Stomach (tissue), 9 donors: ENCODE data around the gene SERTAD3. TPM values are rescaled to one million over a fixed set of nuclear protein-coding genes. Genes with fewer than 3 reads are reported as not detected.
A peak's percentile ranks its signal among the peaks of the same experiment; 100 is the strongest.
"Not testable (repeated sequence)": the region's sequence is repeated elsewhere in the genome, so short reads cannot be mapped to it uniquely, and the experiment has no call there.

ENCODE experiments used
- DNase-seq, 2 donors: peaks; one replicate each; pipeline versions ENCODE4 v3.0.0 to v3.0.0-alpha.2; 2013 to 2019
- H3K27ac ChIP-seq, 5 donors: fragments of 200-600 bp in 4 of 5; sonication (generic) in 4 of 5; one replicate each; pipeline ENCODE4 v1.5.1; 2013 to 2019; ENCODE audit warnings: mild to moderate bottlenecking in 1 of 5, moderate library complexity in 1 of 5
- H3K27me3 ChIP-seq, 3 donors: fragments of 200-600 bp; sonication (generic); one replicate each; pipeline ENCODE4 v1.5.1; 2017 to 2019; ENCODE audit warnings: mixed run types in 1 of 3
- H3K36me3 ChIP-seq, 4 donors: fragments of 200-600 bp; sonication (generic); 1 replicate in 3 of 4; 2 replicates in 1 of 4; pipeline ENCODE4 v1.5.1; 2016 to 2019
- H3K4me1 ChIP-seq, 4 donors: fragments of 200-600 bp; sonication (generic); one replicate each; pipeline ENCODE4 v1.5.1; 2016 to 2019
- H3K4me3 ChIP-seq, 4 donors: fragments of 200-600 bp; sonication (generic) in 3 of 4; one replicate each; pipeline ENCODE4 v1.5.1; 2016 to 2019; ENCODE audit warnings: mild to moderate bottlenecking in 1 of 4
- H3K9me3 ChIP-seq, 4 donors: fragments of 200-600 bp; sonication (generic); one replicate each; pipeline ENCODE4 v1.5.1; 2016 to 2019
- CTCF ChIP-seq, 7 experiments: fragments of 450-650 bp in 4 of 7; fragments of 200-600 bp in 3 of 7; sonication (generic) in 3 of 7; IDR thresholded peaks; one replicate each; pipeline ENCODE4 v1.5.1; 2016 to 2019; ENCODE audit warnings: antibody characterized with exemption in 7 of 7, control low read depth in 2 of 7, mild to moderate bottlenecking in 1 of 7
- EP300 ChIP-seq: sonication (generic); formaldehyde crosslinking; IDR thresholded peaks from one replicate; pipeline ENCODE4 v1.6.1; 2017; ENCODE audit warnings: antibody characterized with exemption
- POLR2A ChIP-seq, 4 donors: fragments of 450-650 bp; IDR thresholded peaks; one replicate each; pipeline ENCODE4 v1.6.1; 2016; ENCODE audit warnings: antibody characterized with exemption in 4 of 4, control low read depth in 2 of 4, mild to moderate bottlenecking in 1 of 4, moderate library complexity in 1 of 4
- POLR2AphosphoS5 ChIP-seq, 3 donors: sonication (generic); formaldehyde crosslinking; IDR thresholded peaks; one replicate each; pipeline ENCODE4 v1.6.1; 2016; ENCODE audit warnings: antibody characterized with exemption in 3 of 3
- WGBS, 5 donors: extraction: QIAGEN DNeasy Blood & Tissue Kit in 3 of 5; methylation state at CpG; one replicate each; pipeline versions ENCODE4 v1.1.5 to v1.1.7; 2013 to 2018; 5-methylcytosine and 5-hydroxymethylcytosine counted together
- intact Hi-C: fragments of 100-400 bp; cut with DNase I; formaldehyde crosslinking; loops from one replicate; pipeline ENCODE4 v1.15.1; 2023; ENCODE audit warnings: low total_unique reads
- polyA plus RNA-seq, 3 donors: library from polyadenylated mRNA; stranded (reverse); fragments of 200-250 nt; gene quantifications; one replicate each; pipeline ENCODE4 v1.2.3, GENCODE V29; 2013
- total RNA-seq, 5 donors: library from RNA; depleted of rRNA; stranded (reverse); fragments of >200 nt; gene quantifications; one replicate each; pipeline versions ENCODE4 v1.1.0 to v1.2.3, GENCODE V29; 2014 to 2016
- donor health status: healthy with polysubstance abuse.
- donor health status: Bipolar disorder and iron deficiency.
- donor health status: healthy.

Gene SERTAD3
- total and polyA plus RNA-seq, 8 donors, result 6.2 to 41.4 (median 27.7) TPM

GRCh38 chr19:40457048-40457447 lies 12.9 kb upstream of the SERTAD3 start:
- Histone ChIP-seq H3K4me3 (no peak overlapping the region), H3K36me3 (peaks cover 9 to 60% (median 48%) of the 10 kb centered on the region in 4 donors), H3K27me3 (no peaks in the 10 kb centered on the region), H3K27ac (no peak overlapping the region), H3K4me1 (peaks cover 7 to 24% (median 14%) of the 10 kb centered on the region in 4 donors), H3K9me3 (no peaks in the 10 kb centered on the region)
- TF ChIP-seq CTCF (IDR thresholded peaks at IDR 0.05), result no peak
- WGBS, 5 donors, result 86 to 93% (median 91%) methylated on average over 5 of the region's 5 CpGs
- intact Hi-C loops, result no loop called here
- DNase-seq, result no peak

DNA sequence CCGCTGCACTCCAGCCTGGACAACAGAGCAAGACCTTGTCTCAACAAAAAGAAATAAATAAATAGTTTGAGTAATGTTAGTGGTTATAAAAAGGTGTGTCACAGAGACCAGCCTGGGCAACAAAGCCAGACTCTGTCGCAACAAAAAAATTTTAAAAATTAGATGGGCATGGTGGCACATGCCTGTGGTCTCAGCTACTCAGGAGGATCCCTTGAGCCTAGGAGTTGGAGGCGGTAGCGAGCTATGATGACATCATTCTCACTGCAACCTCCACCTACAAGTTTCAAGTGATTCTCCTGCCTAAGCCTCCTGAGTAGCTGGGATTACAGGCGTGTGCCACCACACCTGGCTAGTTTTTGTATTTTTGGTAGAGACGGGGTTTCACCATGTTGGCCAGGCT lies 9.8 kb upstream of the SERTAD3 start:
- H3K9me3 ChIP-seq, H3K4me3 ChIP-seq, DNase-seq, H3K4me1 ChIP-seq, H3K27ac ChIP-seq, intact Hi-C loops, H3K27me3 ChIP-seq: not testable (repeated sequence)
- 86 to 98% (median 96%) methylated on average over 6 of the region's 6 CpGs for WGBS, 5 donors
- peaks cover 16 to 82% (median 67%) of the 10 kb centered on the region in 4 donors for H3K36me3 ChIP-seq

DNA sequence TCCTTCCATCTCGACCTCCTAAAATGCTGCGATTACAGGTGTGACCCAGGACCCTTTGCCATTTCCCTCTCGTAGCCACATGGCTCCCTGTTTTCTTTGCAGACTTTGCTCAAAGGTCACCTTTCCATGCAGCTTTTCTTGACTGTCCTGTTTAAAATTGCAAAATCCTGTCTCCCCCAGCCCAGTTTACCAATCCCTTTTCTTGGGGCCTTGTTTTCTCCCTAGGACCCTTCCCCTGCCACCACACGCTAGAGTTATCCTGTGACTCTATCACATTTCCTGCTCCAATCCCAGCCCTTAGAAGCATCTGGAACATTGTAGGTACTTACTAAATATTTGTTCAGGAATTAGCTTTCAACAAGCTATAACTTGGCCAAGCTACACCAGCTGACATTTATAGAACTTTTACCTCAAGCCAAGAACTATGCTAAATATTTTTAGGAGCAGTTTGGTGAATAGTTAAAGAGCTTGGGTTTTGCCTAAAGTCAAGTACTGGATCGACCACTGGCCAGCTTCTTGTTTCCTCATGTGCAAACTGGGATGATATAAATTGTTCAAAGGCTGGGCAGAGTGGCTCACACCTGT lies 9.1 kb upstream of the SERTAD3 start:
- intact Hi-C loops, result no loop called here
- H3K27me3 ChIP-seq, result no peaks in the 10 kb centered on the region
- peaks cover 15 to 82% (median 67%) of the 10 kb centered on the region in 4 donors for H3K36me3 ChIP-seq
- TF ChIP-seq POLR2A (IDR thresholded peaks at IDR 0.05), result no peak
- TF ChIP-seq EP300, result no peak
- TF ChIP-seq POLR2AphosphoS5 (IDR thresholded peaks at IDR 0.05), result no peak
- TF ChIP-seq CTCF (IDR thresholded peaks at IDR 0.05), result no peak
- peak overlapping the region in 1 of 5 donors; percentile 18 for H3K27ac ChIP-seq
- no peak overlapping the region for H3K4me3 ChIP-seq
- peaks cover 0 to 6% (median 3%) of the 10 kb centered on the region in 4 donors for H3K4me1 ChIP-seq
- no peak for DNase-seq
- WGBS, 5 donors, result 40 to 66% (median 60%) methylated on average over 5 of the region's 5 CpGs
- no peaks in the 10 kb centered on the region for H3K9me3 ChIP-seq

GRCh38 chr19:40452016-40452415 lies 7.9 kb upstream of the SERTAD3 start:
- peaks cover 0 to 6% (median 3%) of the 10 kb centered on the region in 4 donors for H3K4me1 ChIP-seq
- peaks cover 16 to 82% (median 67%) of the 10 kb centered on the region in 4 donors for H3K36me3 ChIP-seq
- no peak overlapping the region for H3K27ac ChIP-seq
- H3K9me3 ChIP-seq, result no peaks in the 10 kb centered on the region
- H3K27me3 ChIP-seq, result no peaks in the 10 kb centered on the region
- intact Hi-C loops, result no loop called here
- no peak for DNase-seq
- 60 to 70% (median 67%) methylated on average over 5 of the region's 5 CpGs for WGBS, 5 donors
- no peak for TF ChIP-seq POLR2A (IDR thresholded peaks at IDR 0.05)
- no peak for TF ChIP-seq CTCF (IDR thresholded peaks at IDR 0.05)
- TF ChIP-seq EP300, result no peak
- TF ChIP-seq POLR2AphosphoS5 (IDR thresholded peaks at IDR 0.05), result no peak
- no peak overlapping the region for H3K4me3 ChIP-seq

GRCh38 chr19:40450664-40451063 lies 6.5 kb upstream of the SERTAD3 start:
- H3K9me3 ChIP-seq, result no peaks in the 10 kb centered on the region
- WGBS, 5 donors, result 74 to 87% (median 78%) methylated on average over 4 of the region's 4 CpGs

More at GRCh38 chr19:40450664-40451063, 6.5 kb upstream of the SERTAD3 start:
- intact Hi-C loops, result no loop called here
- DNase-seq, result no peak
- H3K36me3 ChIP-seq, result peaks cover 16 to 74% (median 58%) of the 10 kb centered on the region in 4 donors
- H3K4me1 ChIP-seq, result peaks cover 0 to 13% (median 6%) of the 10 kb centered on the region in 4 donors
- no peaks in the 10 kb centered on the region for H3K27me3 ChIP-seq
- no peak for TF ChIP-seq CTCF (IDR thresholded peaks at IDR 0.05)
- TF ChIP-seq POLR2A (IDR thresholded peaks at IDR 0.05), result no peak
- no peak for TF ChIP-seq EP300
- H3K27ac ChIP-seq, result no peak overlapping the region
- H3K4me3 ChIP-seq, result no peak overlapping the region
